SW 1271 (cell line): ENCODE measurements around the gene CRMP1.

Experiments used
- DNase-seq, 2 experiments: peaks; one replicate each; lab custom pipeline; 2025; lab: John Stamatoyannopoulos, UW

The CRMP1 gene

DNA sequence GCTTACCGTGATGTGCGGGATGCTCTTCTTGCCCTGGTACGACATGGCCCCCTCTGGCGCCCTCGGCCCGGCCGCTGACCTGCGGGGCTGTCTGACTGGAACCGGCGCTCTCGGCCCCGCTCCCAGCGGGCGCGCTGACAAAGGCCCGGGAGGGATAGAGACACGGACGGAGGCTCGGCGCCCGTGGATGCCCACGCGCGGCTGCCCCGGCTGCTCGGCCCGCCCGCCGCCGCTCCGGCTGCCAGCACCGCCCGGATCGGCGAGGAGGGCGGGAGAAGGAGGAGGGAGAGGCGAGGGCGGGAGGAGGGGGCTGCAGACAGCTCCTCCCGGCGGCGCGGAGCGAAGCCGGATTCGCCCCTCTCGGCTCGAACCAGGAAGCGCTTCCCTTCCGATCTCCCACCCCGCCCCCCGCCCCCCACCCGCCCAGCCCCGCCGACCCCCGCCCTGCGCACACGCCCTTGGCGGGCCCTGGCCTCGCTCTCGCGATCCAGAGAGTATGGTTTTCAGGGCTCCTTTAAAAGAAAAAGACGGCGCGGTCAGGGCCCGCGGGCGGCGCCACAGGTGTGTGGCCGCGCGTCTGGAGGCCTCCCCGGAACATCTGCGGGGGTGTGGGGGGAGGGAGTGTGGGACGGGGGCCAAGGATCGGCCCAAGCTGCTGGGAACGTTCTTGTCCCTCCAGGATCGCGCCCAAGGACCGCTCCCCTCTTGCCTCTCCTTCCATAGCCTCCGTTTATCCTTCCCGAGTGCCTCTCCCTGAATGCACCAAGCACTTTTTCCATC lies 4.5 kb downstream of the CRMP1 start:
- no peak for DNase-seq

DNA sequence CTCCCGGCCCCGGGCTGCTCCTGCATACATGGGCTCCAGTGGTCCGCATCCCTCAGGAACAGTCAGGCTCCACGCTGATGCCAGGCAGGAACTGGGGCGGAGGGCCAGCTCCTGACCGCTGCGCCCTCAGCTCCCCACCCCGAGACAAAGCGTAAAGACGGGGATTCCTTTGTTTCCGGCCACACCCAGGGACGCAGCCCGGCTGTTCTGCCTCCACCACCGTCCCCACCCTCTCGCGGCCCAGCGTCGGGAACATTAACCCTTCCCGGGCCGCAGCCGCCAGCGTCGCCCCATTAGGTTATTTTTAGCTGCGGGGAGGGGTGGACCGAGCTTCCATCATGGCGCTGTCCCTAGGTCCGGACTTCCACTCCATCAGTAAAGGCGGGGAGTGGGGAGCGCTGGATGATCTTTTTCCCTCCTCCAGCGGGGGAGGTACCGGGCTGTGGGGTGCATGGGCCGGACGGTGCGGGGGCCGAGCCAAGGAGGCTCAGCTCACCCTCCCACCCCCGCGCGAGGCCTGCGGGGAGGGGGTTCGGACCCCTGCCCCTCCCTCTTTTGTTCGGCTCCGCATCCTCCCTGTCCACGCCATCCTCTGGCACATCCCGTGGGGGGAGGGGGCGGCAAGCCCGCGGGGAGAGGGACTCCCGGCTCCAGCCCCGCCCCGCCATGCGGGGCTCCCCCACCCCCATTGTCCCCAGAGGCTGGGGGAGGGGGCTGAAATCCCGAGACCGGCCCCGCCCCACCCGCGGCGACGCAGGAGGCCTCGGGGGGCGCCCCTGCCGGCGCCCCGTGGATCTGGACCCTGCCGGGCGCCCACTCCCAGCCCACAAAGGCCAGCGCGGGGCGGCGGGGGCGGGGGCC lies 5.3 kb downstream of the CRMP1 start:
- no peak for DNase-seq

DNA sequence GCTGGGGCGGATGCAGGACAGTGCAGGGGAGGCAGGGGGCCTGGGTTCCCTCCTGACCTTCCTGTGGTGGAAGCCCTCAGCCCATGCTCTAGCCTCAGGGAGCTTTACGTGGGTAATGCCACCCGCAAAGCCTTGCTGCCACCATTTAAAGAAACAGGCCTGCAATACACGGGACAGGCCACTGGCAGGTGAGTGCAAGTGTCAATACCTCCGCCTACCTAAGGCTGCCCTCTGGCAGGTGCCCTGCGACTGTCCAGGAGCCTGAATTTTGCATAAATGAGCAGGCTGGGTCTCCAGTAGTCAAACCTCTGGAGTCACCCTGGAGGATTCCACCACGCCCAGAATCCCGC lies 5.9 kb downstream of the CRMP1 start:
- DNase-seq, result no peak

DNA sequence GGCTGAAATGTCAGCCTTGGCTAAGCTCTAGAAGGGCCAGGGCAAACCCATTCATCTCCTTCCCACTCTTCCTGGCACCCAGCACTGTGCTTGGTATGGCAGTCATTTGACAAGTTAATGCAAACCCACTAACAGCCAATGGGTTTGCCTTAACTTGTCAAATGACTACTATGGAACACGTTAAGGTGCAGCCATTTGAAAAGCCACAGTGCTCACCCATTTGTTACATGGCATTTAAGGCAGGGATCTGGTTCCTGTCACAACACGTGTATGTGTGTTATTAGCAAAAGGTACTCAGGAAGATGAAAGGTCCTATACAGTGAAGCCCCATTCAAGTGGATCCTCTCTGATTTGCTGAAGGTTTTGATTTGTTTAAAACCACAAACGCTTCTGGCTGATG lies 7.2 kb downstream of the CRMP1 start:
- DNase-seq, result no peak

DNA sequence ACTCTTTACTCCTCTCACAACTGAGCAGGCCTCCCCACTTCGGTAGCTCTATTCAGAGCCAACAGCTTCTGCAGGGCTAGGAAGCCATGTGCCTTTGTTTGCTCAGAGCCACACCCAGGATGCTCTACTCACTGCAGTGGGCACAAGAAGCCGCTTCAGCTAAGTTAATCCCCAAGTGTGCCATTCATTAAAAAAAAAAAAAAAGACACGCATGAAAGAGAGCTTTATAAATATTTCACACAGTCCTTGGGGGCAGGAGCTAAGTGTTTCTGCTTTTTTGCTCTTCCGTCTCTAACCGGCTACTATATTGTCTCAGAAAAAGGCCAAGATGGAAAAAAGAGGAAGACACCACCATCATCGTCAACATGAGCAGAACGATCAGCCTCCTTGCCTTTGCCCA lies 8.1 kb downstream of the CRMP1 start:
- no peak for DNase-seq

DNA sequence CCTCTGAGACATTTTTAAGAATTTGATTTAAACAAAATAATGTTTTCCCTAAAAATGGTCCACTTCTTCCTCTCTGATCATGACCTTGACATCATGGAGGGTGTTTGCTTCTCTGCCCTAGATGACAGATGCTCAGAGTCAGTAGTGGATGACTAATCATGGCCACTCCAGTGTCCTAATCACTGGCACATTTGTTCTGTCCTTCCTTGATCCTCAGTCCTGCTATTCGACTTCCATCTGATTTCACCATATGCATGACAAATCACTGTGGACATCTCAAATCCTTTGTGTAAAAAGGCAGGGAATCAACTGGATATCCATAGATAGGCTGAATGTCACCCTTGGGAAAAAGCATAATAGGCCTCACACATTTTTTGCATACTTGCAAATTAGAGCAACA lies 9.0 kb downstream of the CRMP1 start:
- DNase-seq, result no peak

DNA sequence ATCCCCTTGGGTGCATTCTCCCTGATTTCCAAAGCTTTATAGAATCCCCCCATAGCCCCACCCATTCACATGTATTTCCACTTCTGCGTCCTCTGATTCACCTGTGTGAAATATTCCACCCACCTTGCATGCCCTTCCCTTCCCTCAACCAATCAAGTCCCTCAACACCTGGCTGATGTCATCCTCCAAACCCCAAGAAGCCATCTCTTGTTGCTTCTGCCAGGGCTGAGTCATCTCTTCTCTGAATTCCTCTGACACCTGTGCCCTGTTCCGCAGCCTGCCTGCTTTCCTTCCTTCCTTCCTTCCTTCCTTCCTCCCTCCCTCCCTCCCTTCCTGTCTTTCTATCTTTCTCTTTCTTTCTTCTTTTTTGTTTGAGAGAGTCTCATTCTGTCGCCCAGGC lies 9.9 kb downstream of the CRMP1 start:
- no peak for DNase-seq

DNA sequence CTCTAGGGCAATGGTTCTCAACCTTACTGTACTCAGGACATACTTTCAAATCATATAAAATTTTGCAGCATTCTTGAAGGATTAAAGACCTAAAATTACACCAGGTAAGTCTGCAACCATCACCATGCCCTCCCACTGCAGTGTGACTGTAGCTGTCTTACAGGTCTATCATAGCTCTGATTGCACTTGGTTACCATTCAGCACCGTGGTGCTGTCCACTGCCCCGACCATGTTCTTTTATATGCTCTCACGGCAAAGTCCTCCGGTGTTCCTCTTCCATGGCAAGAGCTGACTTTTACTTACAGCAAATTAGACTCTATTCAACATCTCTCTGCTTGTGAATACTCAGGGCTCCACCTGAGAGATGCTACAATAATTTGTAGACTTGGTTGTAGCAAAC lies 11.5 kb downstream of the CRMP1 start:
- DNase-seq, result no peak

DNA sequence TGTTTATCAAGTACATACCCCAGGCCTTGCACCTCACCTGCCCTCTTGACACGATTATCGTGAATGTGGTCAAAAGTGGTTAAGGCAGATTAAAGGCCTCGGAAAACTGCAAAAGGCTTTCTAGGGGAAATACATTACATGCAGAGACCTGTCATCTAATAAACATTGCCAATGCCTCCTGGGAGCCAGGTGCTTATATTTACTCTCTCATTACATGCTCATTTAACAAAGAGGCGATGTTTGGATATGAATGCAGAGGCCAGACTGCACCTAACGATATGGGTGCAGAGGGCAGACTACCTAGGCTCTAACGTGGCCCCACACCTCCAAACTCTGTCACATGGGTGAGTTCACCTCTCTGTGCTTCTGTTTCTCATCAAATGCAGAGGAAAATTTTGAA lies 14.5 kb downstream of the CRMP1 start:
- DNase-seq, result no peak

DNA sequence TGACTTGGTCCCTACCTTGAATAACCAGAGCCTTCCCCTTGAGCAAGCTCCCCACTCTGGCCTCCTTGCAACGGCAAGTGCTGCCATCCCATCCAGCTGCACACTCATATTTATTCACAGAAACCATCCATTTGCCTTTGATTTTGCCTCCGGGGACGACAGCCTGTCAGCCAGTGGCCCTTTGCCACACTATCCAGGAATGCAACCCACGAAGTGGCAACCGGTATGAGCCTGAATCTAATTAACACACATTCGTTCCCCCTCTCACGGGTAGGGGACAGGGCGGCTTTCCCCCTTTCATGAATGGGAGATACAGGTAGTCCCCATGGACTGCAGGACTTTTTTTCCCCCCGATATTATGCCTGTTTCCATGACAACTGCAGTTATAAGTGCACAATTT lies 15.5 kb downstream of the CRMP1 start:
- no peak for DNase-seq

DNA sequence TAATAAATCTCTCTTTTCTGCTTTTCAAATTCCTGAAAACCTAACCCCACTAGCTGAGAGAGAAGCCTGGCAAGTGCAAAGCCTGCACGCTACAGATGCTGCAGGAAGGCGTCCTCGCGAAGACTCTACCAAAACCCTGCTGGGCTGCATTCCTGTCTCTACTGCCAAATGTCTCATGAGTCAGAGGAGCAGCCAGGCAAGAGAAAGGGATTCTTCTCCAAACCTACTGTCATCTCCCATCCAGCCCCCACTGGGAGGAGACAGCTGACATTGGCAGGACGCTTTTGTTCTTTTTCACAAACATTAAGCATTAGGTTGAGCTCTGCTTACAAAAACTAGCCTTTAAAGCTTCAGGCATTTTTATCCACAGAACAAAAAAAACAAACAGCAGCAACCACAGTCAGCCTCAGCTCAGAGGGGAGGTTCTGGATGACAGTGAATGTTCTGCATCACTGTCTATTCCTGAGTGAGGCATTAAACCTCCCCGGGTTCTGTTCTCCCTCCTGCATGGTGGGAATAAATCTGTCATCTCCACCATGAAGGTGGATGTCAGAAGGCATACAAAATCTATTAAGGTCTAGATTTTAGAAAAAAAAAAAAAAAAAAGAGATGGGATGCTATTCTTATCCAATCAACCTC lies 18.0 kb downstream of the CRMP1 start:
- no peak for DNase-seq

DNA sequence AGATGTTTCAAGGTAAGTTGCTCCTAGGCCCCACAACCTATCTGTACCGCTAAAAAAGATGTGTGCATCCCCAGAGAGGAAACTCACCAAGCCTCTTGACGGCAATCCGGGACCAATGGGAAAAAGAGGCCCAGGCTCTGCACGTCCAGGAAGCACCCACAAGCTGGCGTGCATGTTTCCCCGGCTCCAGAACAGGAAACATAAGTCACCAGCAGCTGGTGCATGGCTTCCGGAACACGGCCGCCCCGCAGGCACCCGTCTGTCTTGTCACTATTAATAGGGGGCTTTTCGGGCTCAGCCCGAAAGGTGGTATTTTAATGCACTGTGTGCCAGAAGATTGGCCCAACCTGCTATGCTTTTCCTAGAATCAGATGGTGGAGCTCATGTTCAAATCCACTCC lies 22.2 kb downstream of the CRMP1 start:
- DNase-seq, result no peak

DNA sequence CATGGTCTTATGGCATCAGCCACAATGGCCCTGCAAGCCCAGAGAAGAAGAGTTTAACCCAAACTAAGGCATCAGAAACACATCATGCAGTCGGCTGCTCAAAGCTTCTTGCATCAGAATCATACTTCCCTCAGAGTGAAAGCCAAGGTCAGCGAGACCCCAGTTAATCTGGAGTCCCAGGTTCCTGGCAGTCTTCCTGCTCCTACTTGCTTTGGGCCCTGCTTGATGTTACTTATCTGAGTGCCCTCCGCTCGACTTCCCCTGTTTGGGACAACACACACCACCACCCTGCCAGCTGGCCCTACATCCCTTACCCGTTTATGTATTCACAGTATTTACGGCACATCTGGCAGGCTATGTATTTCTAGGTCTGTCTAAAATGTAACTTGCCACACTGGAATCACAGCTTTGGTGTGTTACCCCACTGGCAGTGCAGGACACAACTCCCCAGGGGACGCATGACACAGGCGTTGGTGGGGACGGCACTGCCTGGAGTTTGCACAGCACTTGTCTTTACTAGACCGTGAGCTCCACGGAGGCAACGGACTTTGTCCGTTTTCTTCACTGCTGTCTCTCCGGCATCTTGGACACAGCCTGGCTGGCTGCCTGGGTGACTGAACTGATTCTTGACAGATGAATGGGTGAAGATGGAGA lies 22.8 kb downstream of the CRMP1 start:
- no peak for DNase-seq

DNA sequence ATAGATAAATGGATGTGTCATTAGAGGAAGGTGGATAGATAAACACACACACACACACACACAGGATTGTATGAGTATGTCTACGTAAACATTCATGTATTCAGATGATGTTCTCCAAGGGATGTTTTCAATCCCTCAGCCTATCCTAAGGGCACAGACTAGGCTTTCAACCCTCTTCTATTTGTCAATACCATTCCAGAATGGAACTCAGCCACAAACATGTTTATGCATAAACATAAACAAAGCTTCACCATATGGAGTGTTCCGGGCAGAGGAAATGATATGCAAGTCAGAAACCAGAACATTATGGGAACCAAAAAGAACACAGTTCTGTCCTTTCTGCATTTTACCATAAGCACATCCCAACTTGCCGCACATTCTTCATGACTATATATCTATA lies 25.0 kb downstream of the CRMP1 start:
- no peak for DNase-seq

DNA sequence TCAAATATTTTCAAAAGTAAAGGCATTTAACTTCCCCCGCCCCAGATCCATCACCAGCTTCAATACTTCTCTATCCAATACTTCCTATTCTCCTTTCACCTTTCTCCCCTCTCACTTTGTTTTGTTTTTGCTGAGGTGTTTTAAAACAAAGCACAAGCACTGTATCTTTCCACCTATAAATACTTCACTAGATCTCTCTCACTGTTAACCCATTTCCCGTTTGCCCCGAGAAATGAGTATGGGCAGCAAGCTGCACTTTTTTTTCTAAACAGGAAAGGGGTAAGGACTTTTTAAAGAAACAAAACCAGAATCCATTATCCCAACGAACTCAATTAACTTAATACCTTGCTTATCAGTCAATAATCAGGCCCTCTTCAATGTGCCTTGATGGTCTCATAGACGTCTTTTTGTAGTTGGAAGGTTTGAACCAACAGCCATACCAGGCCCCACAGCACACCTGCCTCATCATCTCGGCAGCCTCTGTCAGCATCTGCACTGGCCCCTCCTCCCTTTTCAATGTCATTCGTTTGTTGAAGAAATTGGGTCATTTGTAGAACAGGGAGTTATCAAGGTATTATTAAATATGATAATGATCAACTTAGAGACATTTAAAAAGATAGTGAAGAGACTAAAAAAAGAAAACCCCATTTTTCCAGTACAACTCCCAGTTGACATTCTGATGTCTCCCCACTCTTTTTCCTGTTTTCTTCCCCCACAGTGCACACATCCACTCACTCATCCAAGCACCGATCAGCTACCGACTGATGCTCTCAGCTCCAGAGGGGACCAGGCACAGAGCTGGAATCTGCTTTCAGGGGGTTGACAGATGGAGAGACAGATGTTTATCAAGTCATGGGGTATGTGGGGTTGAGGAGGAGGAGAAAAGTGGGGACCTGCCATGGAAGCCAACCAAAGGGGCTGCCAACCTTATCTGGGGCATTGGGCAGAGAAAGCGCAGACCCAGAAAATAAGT lies 25.8 kb downstream of the CRMP1 start:
- no peak for DNase-seq

DNA sequence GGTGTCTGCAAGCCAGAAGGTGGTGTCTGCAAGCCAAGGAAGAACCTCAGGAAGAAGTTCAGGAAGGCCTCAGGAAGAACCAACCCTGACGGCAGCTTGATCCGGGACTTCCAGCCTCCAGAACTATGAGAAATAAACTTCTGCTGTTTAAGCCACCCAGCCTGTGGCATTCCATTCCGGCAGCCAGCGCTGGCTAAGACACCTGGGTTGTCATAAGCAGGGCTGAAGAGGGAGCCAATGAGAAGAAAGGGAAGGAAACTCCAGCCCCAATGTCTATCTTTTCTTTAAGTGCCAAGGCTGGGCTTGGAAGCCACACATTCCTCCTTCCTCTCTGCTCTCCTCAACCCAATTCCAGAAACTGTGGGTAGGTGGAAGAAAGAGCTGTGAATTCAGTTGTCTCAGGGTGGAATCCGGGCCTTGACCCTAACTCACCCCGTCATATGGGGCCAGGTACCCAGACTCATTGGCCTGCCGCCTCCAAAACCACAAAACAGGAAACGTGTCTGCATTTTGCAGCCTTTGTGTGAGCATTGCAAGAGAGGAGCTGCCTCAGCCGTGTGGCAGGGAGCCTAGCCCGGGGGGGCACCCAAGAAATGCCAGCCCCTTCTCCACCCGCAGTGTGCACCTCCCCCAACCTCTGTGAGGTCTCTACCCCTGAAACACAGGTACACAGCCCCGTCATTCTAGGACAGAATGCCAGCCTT lies 26.8 kb downstream of the CRMP1 start:
- no peak for DNase-seq

DNA sequence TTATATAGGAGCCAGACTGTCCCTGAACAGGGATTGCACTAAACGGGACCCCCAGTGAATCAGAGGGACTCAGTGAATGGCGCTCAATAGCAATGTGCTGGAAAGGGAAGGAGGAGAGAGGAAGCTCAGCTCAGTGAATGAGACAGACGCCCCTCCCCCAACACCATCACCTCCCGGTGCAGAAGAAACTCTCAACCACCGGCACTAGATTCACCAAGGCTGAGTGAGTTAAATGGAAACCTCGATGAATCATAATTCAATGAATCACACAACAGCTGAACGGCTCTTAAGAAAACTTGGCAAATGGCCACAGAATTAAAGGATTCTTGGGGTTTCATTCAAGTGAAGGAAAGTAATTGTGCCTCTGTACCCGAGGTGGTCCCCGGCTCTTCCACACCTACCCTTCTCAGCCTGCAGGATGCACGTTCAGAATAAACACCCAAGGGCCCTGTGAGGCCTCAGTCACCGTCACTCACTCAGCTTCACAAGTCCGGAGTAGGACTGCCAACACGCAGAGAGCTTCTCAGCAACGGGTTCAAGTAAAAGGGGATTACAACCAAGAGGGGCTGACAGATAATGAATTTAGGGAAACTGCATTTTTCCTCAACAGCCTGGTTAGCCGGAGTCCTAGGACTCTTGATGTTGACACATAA lies 29.3 kb downstream of the CRMP1 start:
- DNase-seq, result peak; percentile 53 to 73

DNA sequence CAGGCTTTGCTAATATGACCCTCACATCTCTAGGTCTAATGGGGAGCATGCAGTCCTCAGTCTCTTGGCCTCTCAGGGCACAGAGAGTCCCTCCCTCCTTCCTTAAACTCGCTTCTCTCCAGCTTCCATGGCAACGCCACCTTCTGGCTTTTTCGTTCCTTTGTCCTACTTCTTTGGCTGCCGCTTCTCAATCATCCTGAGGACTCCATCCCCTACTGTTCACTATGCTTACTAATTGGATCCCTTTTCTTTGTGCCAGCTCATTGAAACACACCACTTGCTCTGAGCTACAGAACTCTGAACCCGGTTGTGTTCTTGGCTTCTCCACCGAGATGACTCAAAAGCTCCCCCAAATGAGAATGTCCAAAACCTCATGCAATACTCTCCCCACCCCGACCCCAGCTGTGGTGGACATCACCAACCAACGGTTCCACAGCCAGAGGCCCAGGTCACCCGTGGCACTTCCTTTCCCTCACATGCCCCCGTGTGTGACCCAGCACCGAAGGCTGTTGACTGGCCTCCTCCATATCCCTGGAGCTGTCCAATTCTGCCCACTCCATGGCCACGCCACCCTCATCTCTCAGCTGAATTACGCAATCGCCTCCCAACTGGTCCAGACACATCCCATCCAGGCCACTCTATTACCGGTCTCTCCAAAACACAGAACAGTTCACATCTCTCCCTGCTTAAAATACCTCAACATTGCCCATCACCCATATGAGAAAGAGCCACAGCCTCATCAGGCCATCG lies 34.7 kb downstream of the CRMP1 start:
- no peak for DNase-seq

DNA sequence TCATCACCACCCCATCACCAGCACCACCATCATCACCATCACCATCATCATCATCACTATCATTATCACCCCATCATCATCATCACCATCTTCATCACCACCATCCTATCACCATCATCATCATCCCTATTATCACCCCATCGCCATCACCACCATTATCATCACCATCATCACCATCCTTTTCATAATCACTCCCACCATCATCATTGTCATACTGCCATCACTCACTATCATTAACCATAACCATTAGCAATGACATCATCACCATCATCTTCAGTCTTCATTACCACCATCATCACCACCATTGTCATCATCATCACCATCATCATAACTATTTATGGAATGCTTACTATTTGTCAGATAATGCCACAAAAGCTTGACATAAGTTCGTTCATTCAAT lies 35.7 kb downstream of the CRMP1 start:
- no peak for DNase-seq
